NCI-H2227 (cell line): ENCODE results near the gene PPM1K.

ENCODE experiments used
- DNase-seq: peaks from one replicate; lab custom pipeline; 2025; ENCODE audit not compliant: unreplicated experiment; lab: John Stamatoyannopoulos, UW

Gene PPM1K

DNA sequence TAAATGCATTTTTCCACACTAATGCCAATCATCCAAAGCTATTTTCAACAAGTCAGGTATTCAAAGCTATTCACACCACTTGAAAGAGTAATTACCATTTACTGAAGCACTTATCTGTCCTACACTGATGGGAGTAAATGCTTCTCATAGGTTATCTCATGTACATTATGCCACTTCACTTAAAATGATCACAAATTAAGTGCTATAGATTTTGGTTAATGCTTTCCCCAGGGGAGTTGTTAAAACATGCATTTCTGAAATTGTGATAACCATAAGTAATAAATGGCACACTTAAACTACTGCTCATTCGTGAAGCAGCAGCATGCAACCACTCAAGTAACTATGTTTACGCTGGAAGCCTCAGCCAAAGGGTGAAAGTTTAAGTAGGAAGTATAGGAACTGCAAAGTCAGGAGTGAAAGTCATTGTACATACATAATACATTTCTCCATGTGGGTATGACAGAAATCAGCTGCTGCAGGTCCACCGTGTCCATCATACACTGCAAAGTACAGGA is 6.6 kb downstream of the PPM1K start:
- no peak for DNase-seq

DNA sequence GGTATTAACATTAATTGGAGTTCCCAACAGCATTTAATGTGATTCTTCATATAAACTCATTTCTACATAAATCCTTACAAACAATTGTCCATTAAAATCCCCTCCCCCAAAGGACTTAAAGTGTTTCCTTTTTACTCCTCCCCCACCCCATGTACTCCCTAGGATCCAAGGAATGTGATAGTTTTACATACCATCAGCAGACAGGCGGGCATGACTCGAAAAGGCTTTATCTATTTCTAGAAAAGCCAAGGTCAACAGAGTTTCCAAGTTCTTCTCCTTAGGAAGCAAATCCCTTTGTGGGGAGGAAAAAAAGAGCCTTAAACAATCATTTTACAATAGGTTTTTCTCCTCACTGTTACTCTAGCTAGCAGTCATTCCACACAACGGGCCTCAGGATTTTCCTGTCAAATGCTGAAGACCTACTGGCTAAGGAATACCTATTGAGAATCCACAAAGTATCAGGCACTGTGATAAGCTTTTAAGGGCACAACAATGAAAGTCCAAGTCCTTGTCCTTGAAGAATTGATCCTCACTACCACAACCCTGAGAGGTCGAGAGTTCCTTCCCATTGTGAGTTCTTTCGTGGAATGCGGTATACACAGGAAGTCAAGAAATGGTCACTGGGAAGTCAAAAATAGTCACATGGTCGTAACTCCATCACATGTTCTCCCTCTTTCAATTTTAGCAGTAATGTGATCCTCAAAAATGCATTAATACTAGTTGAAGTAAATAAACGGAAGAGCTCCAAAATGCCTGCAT is 7.2 kb downstream of the PPM1K start:
- DNase-seq: no peak

DNA sequence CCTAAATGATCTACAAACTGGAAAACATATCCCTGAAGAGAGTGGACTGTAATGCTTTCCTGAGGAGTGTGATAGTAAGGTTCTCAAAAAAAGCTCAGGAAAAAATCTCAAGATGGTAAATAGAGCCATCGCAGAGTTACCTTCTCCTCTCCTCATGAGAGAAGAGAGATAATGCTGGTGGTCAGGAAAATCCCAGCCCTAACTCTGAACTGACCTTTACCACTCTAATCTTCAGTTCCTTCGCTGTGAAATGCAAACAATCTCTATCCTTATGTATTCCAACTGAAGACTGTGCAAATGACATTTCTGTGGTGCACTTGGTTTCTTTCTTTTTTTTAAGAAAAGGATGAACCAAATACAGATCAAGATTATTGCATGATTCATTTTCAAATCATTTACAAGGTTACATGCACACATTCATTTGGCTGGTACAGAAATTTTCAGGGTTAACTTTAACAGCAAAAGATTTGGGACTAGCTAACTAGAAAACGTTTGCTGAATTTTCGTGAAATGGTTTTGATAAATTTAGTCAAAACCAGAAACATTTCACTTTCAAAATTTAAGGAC is 8.3 kb downstream of the PPM1K start:
- DNase-seq: no peak

DNA sequence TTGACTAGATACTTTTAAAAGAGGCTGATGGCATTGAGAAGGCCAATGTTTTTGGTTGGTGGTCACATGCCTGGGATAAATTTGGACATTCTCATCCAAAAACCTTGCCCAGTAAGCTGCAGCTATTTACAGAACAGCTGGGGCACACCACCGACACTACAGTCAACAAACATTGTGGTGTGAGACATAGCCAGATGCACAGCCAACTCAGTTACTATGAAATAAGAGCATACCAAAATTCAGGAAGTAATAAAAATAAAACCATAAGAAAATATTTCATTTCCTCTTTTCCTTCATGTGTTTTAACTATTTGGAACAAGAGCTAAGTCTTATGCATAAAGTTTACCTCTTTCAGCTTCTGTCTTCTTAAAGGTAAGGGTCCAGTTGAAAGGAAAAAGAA is 8.8 kb downstream of the PPM1K start:
- no peak for DNase-seq

DNA sequence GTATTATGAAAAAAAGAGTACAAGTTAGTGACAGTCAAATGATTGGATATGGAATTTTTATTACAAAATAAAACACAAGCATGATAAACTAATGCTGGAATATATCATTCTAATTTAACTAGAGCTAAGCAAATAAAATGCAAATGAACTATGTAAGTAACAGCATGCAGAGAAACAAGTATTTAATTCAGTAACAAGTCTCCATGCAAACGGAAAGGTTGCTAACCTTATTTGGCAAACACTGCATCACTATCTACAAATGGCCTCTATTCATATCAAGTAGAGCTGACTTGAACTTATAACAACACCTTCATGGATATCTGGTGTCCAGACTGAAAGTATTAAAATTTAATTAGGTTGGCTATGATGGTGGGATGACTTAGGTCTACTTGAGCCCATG is 15.4 kb downstream of the PPM1K start:
- no peak for DNase-seq

DNA sequence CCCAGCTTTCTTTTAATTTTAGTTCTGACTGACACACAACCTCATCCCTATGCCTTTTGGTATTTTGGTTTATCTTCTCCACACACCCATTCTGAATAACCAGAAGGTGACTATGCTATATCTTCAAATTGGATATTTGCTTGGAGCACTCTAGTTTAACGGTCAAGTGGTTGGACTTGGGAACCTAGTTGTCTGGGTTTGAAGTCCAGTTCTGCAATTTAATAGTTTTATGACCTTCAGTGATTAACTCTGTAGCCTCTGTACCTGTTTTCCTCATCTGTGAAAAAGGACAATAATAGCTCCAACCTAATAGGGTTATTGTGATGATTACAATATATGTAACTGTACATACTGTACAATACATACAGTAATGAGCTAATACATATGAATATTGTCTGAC is 20.0 kb downstream of the PPM1K start:
- no peak for DNase-seq

DNA sequence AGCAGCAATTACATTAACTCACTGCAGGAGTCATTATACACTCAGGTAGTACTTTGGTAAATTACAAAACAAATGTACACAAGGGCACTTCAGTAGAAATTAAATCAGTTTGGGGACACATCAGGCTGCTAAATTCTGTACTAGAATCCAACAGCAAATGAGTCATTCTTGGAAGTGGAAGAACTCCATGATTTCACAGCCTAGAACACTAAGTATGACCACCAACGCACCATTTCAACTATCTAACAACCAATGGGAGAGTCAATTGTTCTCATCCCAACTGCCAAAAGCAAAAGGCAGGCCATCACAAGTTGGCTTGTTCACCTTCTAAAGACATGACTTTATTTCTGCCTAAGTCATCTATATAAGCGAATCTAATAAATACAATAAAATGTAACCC is 26.6 kb downstream of the PPM1K start:
- no peak for DNase-seq

DNA sequence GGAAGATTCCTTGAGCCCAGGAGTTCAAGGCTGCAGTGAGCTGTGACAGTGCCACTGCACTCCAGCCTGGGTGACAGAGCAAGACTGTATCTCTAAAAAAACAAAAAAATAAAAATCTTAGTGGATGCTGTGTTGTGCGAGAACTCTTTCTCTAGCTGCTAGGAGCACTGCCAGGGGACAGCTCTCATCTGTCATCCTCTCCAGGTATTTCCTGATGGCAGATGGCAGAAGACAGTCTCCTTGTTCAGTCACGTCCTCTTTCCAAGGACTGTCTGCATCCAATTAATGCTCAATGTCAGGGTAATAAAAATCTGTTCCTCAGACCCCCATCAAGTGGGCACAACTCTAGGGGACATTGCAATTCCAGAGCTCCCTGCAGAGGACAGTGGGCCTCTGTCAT is 29.2 kb downstream of the PPM1K start:
- DNase-seq: no peak

DNA sequence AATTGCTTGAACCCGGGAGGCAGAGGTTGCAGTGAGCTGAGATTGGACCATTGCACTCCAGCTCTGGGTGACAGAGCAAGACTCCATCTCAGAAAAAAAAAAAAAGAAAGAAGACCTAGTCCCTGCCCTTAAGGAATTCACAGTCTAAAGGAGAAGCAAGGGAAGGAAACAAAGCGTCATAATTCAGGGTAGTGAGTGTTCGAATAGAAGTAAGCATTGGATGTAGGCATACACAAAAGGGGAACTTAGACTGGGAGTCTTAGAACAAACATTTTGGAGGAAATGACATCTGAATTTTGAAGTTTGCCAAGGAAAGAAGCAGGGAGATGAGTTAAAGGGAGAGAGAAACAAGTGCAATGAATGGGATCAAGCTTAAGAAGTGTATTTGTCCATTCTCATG is 32.4 kb downstream of the PPM1K start:
- DNase-seq: no peak

DNA sequence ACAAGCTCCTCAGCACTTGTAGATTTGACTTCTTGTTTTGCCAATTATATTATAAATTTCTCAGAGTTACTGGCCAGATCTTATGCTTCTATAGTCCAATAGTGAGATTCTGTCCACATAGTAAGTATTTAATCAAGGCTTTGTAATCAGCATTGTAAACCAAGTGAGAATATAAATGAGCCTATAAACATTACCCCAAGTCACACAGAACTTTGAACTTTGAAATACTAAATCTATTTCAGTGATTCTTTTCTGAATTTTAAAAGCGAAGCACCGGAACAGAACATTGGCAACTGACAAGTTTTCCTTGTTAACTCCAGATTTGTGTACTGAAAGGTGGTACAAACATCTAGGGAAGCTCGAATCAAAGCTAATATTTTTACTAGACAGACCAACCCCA is 37.2 kb downstream of the PPM1K start:
- DNase-seq: no peak

DNA sequence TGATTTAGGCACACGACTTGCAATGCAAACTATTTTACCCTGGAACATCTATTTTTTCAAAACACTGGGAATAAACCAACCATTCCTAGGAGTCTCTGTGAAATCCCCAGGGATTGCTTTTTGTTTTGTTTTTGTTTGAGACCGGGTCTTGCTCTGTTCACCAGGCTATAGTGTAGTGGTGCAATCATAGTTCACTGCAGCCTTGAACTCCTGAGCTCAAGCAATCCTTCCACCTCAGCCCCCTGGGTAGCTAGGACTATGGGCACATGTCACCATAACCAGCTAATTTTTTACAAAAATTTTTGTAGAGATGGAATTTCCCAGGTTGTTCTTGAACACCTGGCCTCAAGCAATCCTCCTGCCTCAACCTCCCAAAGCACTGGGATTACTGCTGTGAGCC is 37.8 kb downstream of the PPM1K start:
- DNase-seq: no peak

DNA sequence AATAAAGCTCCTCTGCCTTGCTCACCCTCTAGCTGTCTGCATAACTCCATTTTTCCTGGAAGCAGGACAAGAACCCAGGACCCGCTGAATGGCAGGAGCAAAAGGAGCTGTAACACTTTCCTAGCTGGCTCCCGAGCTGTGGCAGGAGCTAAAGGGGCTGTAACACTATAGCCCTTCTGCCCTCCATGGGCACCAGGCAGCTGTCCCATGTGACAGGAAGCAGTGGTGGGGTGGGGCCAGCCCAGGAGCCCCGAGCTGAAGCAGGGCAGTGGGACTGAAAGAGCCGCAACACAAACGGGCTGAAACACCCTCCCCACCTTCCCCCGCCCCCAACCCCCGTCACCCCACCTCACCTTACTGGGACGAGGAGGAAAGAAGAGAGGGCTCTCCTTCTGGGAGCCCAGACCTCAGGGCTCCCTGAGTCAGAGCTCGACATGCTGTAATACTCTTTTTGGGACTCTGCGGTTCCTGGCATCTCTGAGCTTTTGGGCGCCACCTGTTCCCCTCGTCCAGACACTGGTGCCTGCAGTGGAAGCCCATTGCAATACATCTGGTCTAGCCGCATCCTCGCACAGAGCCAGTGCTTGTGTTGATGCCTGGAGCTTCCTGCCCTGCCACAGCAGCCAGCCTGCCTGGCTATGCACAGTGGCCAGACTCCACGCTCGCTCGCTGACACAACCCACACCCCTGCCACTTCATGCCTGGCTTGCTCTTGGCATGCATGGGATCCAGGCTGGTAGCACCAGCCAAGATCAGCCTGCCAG is 39.4 kb downstream of the PPM1K start:
- no peak for DNase-seq

DNA sequence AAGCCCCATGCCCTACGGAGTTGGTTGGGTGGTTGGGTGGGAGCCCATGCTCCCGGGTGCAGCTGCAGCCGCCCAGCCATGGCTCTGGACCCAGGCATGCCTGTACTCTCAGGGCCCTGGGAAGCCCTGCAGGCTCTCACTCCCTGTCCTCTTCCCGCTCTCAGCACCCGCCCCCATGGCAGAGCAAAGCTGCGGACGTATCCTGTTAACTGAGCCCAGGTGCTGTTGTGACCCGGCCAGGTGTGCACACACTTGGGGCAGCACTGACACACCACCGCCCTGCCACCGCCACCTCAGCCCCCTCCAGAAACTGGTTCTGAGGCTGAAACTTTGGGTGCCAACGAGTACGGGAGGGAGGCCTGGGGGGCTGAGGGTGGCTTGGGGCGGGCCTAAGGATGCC is 40.3 kb downstream of the PPM1K start:
- DNase-seq: no peak

DNA sequence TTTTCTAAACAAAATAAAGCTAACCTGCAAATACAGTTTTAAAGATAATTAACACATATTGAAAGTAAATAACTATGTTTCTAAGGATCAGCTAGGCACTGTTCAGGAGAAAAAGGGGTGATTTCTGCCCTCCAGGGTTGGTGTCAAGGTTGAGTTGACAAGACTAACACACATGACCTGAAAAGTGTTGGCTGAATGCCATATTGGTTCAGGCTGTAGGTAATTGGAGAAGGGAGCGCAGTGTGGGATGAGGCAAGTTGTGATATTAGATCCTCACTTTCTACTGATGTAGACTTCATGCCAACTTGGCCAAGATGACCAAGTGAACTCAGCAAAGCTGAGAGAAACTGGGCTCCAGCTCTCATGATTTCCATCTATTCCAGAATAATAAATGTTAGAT is 42.2 kb downstream of the PPM1K start:
- DNase-seq: no peak

DNA sequence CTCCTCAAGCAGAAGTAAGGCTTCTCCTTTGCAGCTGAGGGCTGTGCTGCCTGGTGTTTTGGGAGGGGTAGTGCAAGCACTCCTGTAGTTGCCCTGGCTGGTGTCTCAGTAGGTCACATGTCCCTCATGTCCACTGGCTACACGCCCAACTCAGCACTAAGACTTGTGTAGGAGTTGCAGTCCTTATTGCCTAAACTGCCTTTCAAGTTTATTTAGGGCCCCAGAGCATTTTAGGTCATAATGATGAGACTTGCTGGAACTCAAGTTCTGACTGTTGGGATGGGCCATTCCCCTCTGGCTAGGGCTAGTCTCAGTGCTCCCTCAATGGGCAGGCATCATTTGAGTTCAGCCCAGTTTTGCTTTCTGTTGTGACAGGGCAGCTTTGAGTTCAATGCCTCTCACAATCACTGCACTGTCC is 44.1 kb downstream of the PPM1K start:
- DNase-seq: no peak

DNA sequence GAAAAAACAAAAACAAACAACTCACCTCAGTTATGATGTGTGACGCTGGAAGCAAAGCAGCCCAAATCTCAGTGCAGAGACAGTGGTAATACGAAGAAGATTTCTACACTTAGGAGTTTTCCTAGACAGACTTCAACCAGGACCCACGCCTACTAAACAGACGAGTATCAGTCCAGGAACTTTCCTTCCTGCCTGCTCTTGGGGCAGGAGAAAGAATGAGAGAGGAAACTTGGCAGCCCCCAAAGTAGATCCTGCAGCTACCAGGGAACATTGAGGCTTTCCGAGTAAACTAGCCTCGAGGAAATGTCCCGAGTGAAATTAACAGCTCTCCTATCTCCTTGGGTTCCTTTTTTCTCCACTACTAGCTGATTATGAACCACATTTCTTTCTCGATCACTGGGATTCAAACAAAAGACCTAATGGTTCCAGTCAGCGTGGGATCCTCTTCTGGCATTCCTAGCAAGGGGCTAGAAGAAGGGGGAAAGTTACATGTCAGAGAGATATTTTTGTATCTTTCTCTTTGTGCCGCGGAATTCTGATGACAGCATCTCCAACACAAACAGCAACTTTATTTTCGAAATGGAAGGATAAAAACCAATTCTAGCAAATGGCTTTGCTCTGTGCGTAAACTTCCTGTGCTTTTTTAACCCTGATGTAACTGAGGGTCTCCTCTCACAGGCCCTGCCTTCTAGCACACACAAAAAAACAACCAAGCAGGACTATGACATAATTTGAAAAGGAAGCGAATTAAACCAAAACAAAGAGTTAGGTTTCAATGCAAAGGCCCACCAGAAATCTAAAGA is 53.2 kb downstream of the PPM1K start:
- DNase-seq: no peak

DNA sequence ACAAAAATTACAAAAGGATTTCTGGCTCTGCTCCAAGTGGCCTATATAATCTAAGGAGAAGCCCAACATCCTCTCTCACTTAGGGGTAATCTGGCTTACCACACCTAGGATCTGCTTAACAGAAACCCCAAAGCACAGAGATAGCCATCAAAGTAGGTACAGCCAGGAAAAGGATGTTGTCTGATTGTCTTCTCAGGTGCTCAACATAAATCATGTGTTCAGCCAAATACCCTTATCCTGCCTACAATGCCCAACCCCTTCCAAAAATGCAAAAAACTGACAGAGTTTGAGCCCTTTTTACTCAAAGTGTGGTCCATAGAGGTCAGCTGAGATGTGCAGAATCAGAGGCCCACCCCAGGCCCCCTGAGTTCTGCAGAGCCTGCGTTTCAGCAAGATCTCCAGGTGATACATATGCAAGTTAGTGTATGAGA is 53.9 kb downstream of the PPM1K start:
- no peak for DNase-seq

DNA sequence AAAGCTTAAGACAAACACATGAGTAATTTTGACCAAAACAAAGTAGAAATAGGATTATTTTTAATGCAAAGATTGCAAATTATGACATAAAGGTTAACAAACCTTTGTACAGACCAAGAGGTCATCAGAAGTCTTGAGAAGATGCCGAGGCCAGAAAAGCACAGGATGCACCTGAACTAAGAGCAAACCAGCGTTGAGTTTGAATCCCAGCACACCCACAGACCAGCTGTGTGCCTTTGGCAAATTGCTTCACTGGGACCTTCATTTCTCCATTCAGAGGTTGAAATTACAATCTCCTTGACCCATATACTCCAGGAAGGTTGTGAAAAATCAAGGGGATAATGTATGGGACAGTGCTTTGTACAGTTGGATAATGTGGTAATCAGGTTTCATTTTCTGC is 56.6 kb downstream of the PPM1K start:
- DNase-seq: no peak

DNA sequence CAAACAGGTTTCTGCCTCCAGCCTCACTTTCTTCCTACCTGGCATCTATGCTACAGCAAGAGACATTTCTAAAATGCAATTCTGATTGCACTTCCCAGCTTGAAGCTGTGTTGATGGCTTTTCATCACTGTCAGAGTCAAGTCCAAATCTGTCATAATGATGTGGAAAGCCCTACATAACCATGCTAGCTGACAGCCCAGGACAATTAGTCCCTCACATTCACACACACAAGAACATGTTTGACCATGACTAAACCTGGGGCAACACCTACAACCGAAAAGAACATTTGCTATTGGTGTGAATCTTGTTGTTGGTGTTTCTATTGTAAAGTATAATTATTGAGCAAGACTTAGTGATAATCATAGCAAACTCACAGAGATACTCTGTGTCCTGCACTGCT is 58.2 kb downstream of the PPM1K start:
- DNase-seq: no peak

DNA sequence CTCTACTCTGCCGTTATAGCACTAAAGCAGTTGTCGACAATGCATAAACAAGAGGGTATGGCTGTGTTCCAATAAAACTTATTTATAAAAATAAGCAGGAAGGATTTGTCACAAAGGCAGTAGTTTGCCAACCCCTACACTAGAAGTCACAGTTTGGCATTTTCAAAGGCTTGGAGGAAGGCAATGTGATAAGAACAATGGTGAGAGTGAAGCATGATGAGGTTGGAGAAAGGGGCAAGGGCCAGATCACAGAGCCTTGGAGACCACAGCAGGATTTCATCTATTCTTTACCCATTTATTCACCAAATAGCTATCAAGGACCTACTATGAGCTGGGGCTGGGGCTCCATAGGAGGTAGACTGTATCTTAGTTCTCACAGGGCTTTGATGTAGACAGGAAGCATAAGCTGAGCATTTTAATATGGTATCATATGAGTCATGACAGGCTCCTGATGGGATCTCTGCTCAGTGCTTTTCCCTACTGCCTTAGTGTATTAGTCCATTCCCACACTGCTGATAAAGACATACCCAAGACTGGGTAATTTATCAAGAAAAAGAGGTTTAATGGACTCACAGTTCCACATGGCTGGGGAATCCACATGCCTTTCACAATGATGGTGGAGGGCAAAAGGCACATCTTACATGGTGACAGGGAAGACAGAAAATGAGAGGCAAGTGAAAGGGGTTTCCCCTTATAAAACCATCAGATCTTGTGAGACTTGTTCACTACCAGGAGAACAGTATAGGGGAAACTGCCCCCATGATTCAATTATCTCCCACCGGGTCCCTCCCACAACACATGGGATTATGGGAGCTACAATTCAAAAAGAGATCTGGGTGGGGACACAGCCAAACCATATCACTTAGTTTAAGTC is 58.9 kb downstream of the PPM1K start:
- no peak for DNase-seq
